ENCODE measurements around the gene NTNG1. TPM values are rescaled to one million over a fixed set of nuclear protein-coding genes. Genes with fewer than 3 reads are reported as not detected.

NTNG1 gene
- total RNA-seq, 1 donor from 2014 or later = 5.7 TPM

- Mint-ChIP-seq H3K36me3 (ENCODE audit: low read depth) (no peaks in the 10 kb centered on the region), H3K4me1 (no peaks in the 10 kb centered on the region), H3K27ac (no peak overlapping the region), H3K9me3 (no peaks in the 10 kb centered on the region), H3K27me3 (no peaks in the 10 kb centered on the region), H3K4me3 (no peak overlapping the region)
- ChIA-PET CTCF (no interaction called here), POLR2A (no interaction called here)
- no peak for TF ChIP-seq CTCF (IDR thresholded peaks at IDR 0.05)
- intact Hi-C loops (cut with micrococcal nuclease) = no loop called here
- no peak for DNase-seq
- no peak for ATAC-seq (ENCODE audit: low read depth)
Measured at GRCh38 chr1:107298526-107298925, 157.7 kb downstream of the NTNG1 start.

GRCh38 chr1:107299521-107299920 is 158.7 kb downstream of the NTNG1 start:
- POLR2A ChIA-PET = no interaction called here
- intact Hi-C loops (cut with micrococcal nuclease) = no loop called here
- H3K36me3 Mint-ChIP-seq (ENCODE audit: low read depth) = no peaks in the 10 kb centered on the region
- no peak for ATAC-seq (ENCODE audit: low read depth)
- H3K4me3 Mint-ChIP-seq = no peak overlapping the region
- no peaks in the 10 kb centered on the region for H3K27me3 Mint-ChIP-seq
- CTCF ChIA-PET = no interaction called here
- H3K27ac Mint-ChIP-seq = no peak overlapping the region
- no peaks in the 10 kb centered on the region for H3K9me3 Mint-ChIP-seq
- H3K4me1 Mint-ChIP-seq = no peaks in the 10 kb centered on the region
- DNase-seq = no peak
- TF ChIP-seq CTCF (IDR thresholded peaks at IDR 0.05) = no peak

GRCh38 chr1:107309962-107310361 is 169.1 kb downstream of the NTNG1 start:
- no peaks in the 10 kb centered on the region for H3K9me3 Mint-ChIP-seq
- POLR2A ChIA-PET = no interaction called here
- CTCF ChIA-PET = interaction anchor here (1.0 kb wide), 1 partner anchor 219 kb away, joined by 3 read pairs; no protein-coding TSS in a partner anchor
- intact Hi-C loops (cut with micrococcal nuclease) = no loop called here
- H3K4me3 Mint-ChIP-seq = no peak overlapping the region
- H3K36me3 Mint-ChIP-seq (ENCODE audit: low read depth) = no peaks in the 10 kb centered on the region
- DNase-seq (no peak), ATAC-seq (ENCODE audit: low read depth) (no peak)
- H3K27me3 Mint-ChIP-seq = peaks cover 2% of the 10 kb centered on the region
- no peaks in the 10 kb centered on the region for H3K4me1 Mint-ChIP-seq
- TF ChIP-seq CTCF (IDR thresholded peaks at IDR 0.05) = no peak
- no peak overlapping the region for H3K27ac Mint-ChIP-seq

GRCh38 chr1:107315652-107316051 is 174.8 kb downstream of the NTNG1 start:
- Mint-ChIP-seq H3K27me3 (peaks cover 2% of the 10 kb centered on the region), H3K36me3 (ENCODE audit: low read depth) (no peaks in the 10 kb centered on the region), H3K27ac (no peak overlapping the region), H3K9me3 (no peaks in the 10 kb centered on the region), H3K4me1 (peaks cover 3% of the 10 kb centered on the region), H3K4me3 (no peak overlapping the region)
- TF ChIP-seq CTCF (IDR thresholded peaks at IDR 0.05) = no peak
- CTCF ChIA-PET = no interaction called here
- no peak for ATAC-seq (ENCODE audit: low read depth)
- intact Hi-C loops (cut with micrococcal nuclease) = no loop called here
- POLR2A ChIA-PET = no interaction called here
- no peak for DNase-seq

GRCh38 chr1:107318932-107319331 is 178.1 kb downstream of the NTNG1 start:
- no peak for DNase-seq
- H3K9me3 Mint-ChIP-seq = no peaks in the 10 kb centered on the region
- ATAC-seq (ENCODE audit: low read depth) = no peak
- no peaks in the 10 kb centered on the region for H3K27me3 Mint-ChIP-seq
- ChIA-PET CTCF (interaction anchor here (1.0 kb wide), 1 partner anchor 212 kb away, joined by 6 read pairs; no protein-coding TSS in a partner anchor), POLR2A (no interaction called here)
- peak overlapping the region; percentile 11 for H3K27ac Mint-ChIP-seq
- H3K4me1 Mint-ChIP-seq = peaks cover 14% of the 10 kb centered on the region
- H3K4me3 Mint-ChIP-seq = no peak overlapping the region
- no peak for TF ChIP-seq CTCF (IDR thresholded peaks at IDR 0.05)
- H3K36me3 Mint-ChIP-seq (ENCODE audit: low read depth) = no peaks in the 10 kb centered on the region
- intact Hi-C loops (cut with micrococcal nuclease) = loop anchor here (1.0 kb wide), 1 partner anchor 210 kb away; no protein-coding TSS in a partner anchor

Measured in activated B cell treated with CpG ODN at 0.5 μM for 24 hours (primary cell).